K562 (cell line): ENCODE data around the gene ITK. TPM values are rescaled to one million over a fixed set of nuclear protein-coding genes. Genes with fewer than 3 reads are reported as not detected.

Source experiments
- CXXC5 ChIP-seq: fragments of 250-450 bp; sonication (Bioruptor Pico); IDR thresholded peaks from 2 replicates; pipeline ENCODE4 v1.8.0; 2022; ENCODE audit warnings: inconsistent platforms, mild to moderate bottlenecking, moderate library complexity
- KAT2B ChIP-seq: IDR thresholded peaks from one replicate; pipeline ENCODE4 v1.6.1; 2012; ENCODE audit warnings: low read depth, mild to moderate bottlenecking, control low read depth, inconsistent platforms, low read length, moderate library complexity
- KDM4B ChIP-seq, 2 experiments: fragments of 450-650 bp in 1 of 2; sonication (generic) in 1 of 2; IDR thresholded peaks; 2 replicates each; pipeline ENCODE4 v1.6.1; 2016 to 2017; ENCODE audit warnings: borderline replicate concordance in 2 of 2, antibody characterized with exemption in 1 of 2, low read depth in 1 of 2, mild to moderate bottlenecking in 1 of 2
- MAZ ChIP-seq, 2 experiments: fragments of 450-650 bp in 1 of 2; sonication (generic) in 1 of 2; formaldehyde crosslinking; IDR thresholded peaks in 1 of 2; conservative IDR thresholded peaks in 1 of 2; 2 replicates each; pipeline versions ENCODE4 v1.4.0 to v1.5.0; 2020; ENCODE audit warnings: mild to moderate bottlenecking in 1 of 2, missing genetic modification reagents in 1 of 2
- MYBL2 ChIP-seq, 2 experiments: fragments of 450-650 bp in 1 of 2; sonication (generic) in 1 of 2; formaldehyde crosslinking in 1 of 2; IDR thresholded peaks; 2 replicates each; pipeline versions ENCODE4 v1.6.1 to v1.8.1; 2017 to 2022; ENCODE audit warnings: borderline replicate concordance in 1 of 2, inconsistent platforms in 1 of 2, low read depth in 1 of 2, mild to moderate bottlenecking in 1 of 2, missing genetic modification reagents in 1 of 2, moderate library complexity in 1 of 2
- MYC ChIP-seq, 2 experiments: fragments of 250-450 bp in 1 of 2; sonication (Bioruptor Pico) in 1 of 2; IDR thresholded peaks; 2 replicates each; pipeline versions ENCODE4 v1.5.1 to v1.6.1; 2012 to 2021; ENCODE audit warnings: low read depth in 2 of 2, borderline replicate concordance in 1 of 2, improper control_type of control experiment in 1 of 2, low read length in 1 of 2, mild to moderate bottlenecking in 1 of 2, moderate library complexity in 1 of 2
- NBN ChIP-seq: fragments of 450-650 bp; IDR thresholded peaks from 2 replicates; pipeline ENCODE4 v1.6.1; 2016; ENCODE audit warnings: low read depth, mild to moderate bottlenecking
- POLR2B ChIP-seq: fragments of 450-650 bp; IDR thresholded peaks from 2 replicates; pipeline ENCODE4 v1.6.1; 2018; ENCODE audit warnings: low read depth; ENCODE audit not compliant: partially characterized antibody
- RAD21 ChIP-seq, 2 experiments: fragments of 250-450 bp in 1 of 2; fragments of 450-650 bp in 1 of 2; sonication (Bioruptor Pico) in 1 of 2; formaldehyde crosslinking in 1 of 2; IDR thresholded peaks in 1 of 2; conservative IDR thresholded peaks in 1 of 2; 2 replicates each; pipeline versions ENCODE4 v1.4.0 to v1.8.0; 2020 to 2022; ENCODE audit warnings: mild to moderate bottlenecking in 2 of 2, moderate library complexity in 1 of 2
- SMARCC2 ChIP-seq: fragments of 450-650 bp; IDR thresholded peaks from 2 replicates; pipeline ENCODE4 v1.6.1; 2017; ENCODE audit warnings: antibody characterized with exemption, moderate library complexity, mild to moderate bottlenecking, low read depth
- SRSF9 ChIP-seq: fragments of 200-400 bp; formaldehyde crosslinking; IDR thresholded peaks from 2 replicates; pipeline ENCODE4 v1.6.1; 2017; ENCODE audit warnings: low read depth, low read length, borderline replicate concordance
- ZNF23 ChIP-seq: fragments of 250-450 bp; sonication (Bioruptor Pico); IDR thresholded peaks from 2 replicates; pipeline ENCODE4 v1.4.0; 2020; ENCODE audit warnings: mild to moderate bottlenecking
- ZNF644 ChIP-seq: fragments of 200-800 bp; sonication (Bioruptor generic); IDR thresholded peaks from 2 replicates; pipeline ENCODE4 v1.6.1; 2016; ENCODE audit warnings: low read depth, missing genetic modification characterization, missing compliant biosample characterization
- ZNF75A ChIP-seq: fragments of 450-650 bp; formaldehyde crosslinking; IDR thresholded peaks from 2 replicates; pipeline ENCODE4 v1.4.0; 2020; ENCODE audit warnings: mild to moderate bottlenecking
- polyA plus RNA-seq, 8 experiments: library from polyadenylated mRNA; depleted of rRNA in 4 of 8; stranded (reverse) in 5 of 8; unstranded in 3 of 8; fragments of >200 nt; fragmentation: Nextera tagmentation in 2 of 8; fragmentation: Illumina TruSeq in 1 of 8; extraction: Ambion mirVana in 2 of 8; extraction: Trizol in 1 of 8; gene quantifications; 2 replicates each; pipeline versions ENCODE4 v1.2.1 to v1.2.3, GENCODE V29; 2011 to 2014; ENCODE audit warnings: inconsistent platforms in 1 of 8, missing spikeins in 1 of 8
- total RNA-seq, 7 experiments: library from RNA; depleted of rRNA in 6 of 7; stranded (reverse); fragments of >200 nt in 6 of 7; fragmentation: Illumina TruSeq in 2 of 7; extraction: Trizol in 2 of 7; gene quantifications; 2 replicates each; pipeline versions ENCODE4 v1.2.1 to v1.2.3, GENCODE V29; 2011 to 2021; ENCODE audit warnings: low replicate concordance in 1 of 7
- TF ChIP-seq, protein P1 (sequence below): IDR thresholded peaks from 2 replicates; pipeline ENCODE4 v1.6.1; 2011; ENCODE audit warnings: borderline replicate concordance, low read depth, mild to moderate bottlenecking, moderate library complexity, low read length; ENCODE audit not compliant: insufficient read depth, poor library complexity, severe bottlenecking
- TF ChIP-seq, protein P2 (sequence below): fragments of 250-450 bp; sonication (Bioruptor Pico); IDR thresholded peaks from 2 replicates; pipeline ENCODE4 v1.4.0; 2020; ENCODE audit warnings: borderline replicate concordance
- TF ChIP-seq, protein P3 (sequence below): sonication (generic); formaldehyde crosslinking; IDR thresholded peaks from 2 replicates; pipeline ENCODE4 v1.8.1; 2023; ENCODE audit warnings: mild to moderate bottlenecking, missing genetic modification reagents
- TF ChIP-seq, protein P4 (sequence below): sonication (generic); formaldehyde crosslinking; IDR thresholded peaks from 2 replicates; pipeline ENCODE4 v1.8.1; 2022; ENCODE audit warnings: missing genetic modification reagents

ITK gene
- total and polyA plus RNA-seq, 9 of the 15 experiments (the other 6 are each of a cell fraction or from before 2014, with no cell fraction given), result 0.04 to 0.75 TPM; not detected in 7

DNA sequence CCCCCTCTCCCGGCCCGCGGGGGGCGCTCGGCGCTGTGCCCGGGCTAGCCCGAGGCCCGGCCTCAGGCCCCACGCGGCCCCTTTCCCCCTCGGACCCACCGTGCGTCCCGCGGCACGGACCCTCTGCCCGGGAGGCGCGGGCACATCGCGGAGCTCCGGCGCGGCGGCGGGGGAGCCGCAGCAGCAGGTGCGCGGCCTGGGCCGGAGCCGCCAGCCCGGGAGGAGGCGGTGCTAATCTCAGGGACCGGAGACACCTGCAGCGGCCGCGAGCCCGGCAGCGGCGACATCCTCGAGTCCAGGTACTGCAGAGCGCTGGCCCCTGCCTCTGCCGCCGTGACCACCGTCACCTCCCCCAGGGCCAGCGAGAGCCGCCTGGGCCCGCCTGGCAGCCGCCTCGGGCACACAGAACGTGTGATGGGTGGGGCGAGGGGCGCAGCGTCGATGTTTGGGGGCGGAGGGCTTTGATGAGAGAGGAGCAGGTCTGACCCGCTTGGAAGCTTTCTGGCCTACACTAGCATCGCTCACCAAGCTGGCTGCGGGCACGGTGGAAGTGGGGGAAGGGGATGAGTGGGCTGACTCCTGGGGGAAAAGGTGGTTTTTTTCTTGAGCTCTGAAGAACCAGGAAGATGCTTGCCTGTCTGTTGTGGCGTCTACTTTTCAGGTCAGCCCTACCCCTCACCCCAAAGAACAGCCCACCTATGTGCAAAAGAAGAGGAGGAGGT, 85.8 kb downstream of the ITK start (continued):
- TF ChIP-seq, protein P1, sequence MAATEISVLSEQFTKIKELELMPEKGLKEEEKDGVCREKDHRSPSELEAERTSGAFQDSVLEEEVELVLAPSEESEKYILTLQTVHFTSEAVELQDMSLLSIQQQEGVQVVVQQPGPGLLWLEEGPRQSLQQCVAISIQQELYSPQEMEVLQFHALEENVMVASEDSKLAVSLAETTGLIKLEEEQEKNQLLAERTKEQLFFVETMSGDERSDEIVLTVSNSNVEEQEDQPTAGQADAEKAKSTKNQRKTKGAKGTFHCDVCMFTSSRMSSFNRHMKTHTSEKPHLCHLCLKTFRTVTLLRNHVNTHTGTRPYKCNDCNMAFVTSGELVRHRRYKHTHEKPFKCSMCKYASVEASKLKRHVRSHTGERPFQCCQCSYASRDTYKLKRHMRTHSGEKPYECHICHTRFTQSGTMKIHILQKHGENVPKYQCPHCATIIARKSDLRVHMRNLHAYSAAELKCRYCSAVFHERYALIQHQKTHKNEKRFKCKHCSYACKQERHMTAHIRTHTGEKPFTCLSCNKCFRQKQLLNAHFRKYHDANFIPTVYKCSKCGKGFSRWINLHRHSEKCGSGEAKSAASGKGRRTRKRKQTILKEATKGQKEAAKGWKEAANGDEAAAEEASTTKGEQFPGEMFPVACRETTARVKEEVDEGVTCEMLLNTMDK, result peak; percentile 29
- TF ChIP-seq MYC (IDR thresholded peaks at IDR 0.05; ENCODE audit: low read depth, low read length) (0 out of 2 replicates have a peak, but pooled peaks have one; percentile 14), MYC (CRISPR knock-in tag; IDR thresholded peaks at IDR 0.05; ENCODE audit: borderline replicate concordance, low read depth) (no peak), POLR2B (no peak), ZNF23 (CRISPR knock-in tag) (no peak), SRSF9 (no peak), CXXC5 (CRISPR knock-in tag) (peak; percentile 31; the same call in 1 of the 2 replicates), MYBL2 (IDR thresholded peaks at IDR 0.05; ENCODE audit: low read depth) (no peak), MYBL2 (CRISPR knock-in tag; IDR thresholded peaks at IDR 0.05; ENCODE audit: borderline replicate concordance) (no peak), ZNF644 (tag) (no peak), KDM4B (IDR thresholded peaks at IDR 0.05; ENCODE audit: borderline replicate concordance in 2 of 2, low read depth in 1 of 2) (no peak), MAZ (CRISPR knock-in tag; conservative IDR thresholded peaks at IDR 0.05 in 1 of 2, IDR thresholded peaks at IDR 0.05 in 1 of 2) (peak in 1 of 2 experiments; percentile 49; a peak in 2 of 4 replicates), KAT2B (no peak), RAD21 (CRISPR knock-in tag; conservative IDR thresholded peaks at IDR 0.05 in 1 of 2, IDR thresholded peaks at IDR 0.05 in 1 of 2) (peak in 1 of 2 experiments; percentile 35; a peak in 2 of 4 replicates), SMARCC2 (no peak), ZNF75A (CRISPR knock-in tag) (no peak), NBN (no peak)
- TF ChIP-seq, protein P2, sequence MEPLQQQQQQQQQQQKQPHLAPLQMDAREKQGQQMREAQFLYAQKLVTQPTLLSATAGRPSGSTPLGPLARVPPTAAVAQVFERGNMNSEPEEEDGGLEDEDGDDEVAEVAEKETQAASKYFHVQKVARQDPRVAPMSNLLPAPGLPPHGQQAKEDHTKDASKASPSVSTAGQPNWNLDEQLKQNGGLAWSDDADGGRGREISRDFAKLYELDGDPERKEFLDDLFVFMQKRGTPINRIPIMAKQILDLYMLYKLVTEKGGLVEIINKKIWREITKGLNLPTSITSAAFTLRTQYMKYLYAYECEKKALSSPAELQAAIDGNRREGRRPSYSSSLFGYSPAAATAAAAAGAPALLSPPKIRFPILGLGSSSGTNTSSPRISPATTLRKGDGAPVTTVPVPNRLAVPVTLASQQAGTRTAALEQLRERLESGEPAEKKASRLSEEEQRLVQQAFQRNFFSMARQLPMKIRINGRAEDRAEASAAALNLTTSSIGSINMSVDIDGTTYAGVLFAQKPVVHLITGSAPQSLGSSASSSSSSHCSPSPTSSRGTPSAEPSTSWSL (CRISPR knock-in tag), result no peak
- TF ChIP-seq, protein P3, sequence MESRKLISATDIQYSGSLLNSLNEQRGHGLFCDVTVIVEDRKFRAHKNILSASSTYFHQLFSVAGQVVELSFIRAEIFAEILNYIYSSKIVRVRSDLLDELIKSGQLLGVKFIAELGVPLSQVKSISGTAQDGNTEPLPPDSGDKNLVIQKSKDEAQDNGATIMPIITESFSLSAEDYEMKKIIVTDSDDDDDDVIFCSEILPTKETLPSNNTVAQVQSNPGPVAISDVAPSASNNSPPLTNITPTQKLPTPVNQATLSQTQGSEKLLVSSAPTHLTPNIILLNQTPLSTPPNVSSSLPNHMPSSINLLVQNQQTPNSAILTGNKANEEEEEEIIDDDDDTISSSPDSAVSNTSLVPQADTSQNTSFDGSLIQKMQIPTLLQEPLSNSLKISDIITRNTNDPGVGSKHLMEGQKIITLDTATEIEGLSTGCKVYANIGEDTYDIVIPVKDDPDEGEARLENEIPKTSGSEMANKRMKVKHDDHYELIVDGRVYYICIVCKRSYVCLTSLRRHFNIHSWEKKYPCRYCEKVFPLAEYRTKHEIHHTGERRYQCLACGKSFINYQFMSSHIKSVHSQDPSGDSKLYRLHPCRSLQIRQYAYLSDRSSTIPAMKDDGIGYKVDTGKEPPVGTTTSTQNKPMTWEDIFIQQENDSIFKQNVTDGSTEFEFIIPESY (CRISPR knock-in tag), result no peak
- TF ChIP-seq, protein P4, sequence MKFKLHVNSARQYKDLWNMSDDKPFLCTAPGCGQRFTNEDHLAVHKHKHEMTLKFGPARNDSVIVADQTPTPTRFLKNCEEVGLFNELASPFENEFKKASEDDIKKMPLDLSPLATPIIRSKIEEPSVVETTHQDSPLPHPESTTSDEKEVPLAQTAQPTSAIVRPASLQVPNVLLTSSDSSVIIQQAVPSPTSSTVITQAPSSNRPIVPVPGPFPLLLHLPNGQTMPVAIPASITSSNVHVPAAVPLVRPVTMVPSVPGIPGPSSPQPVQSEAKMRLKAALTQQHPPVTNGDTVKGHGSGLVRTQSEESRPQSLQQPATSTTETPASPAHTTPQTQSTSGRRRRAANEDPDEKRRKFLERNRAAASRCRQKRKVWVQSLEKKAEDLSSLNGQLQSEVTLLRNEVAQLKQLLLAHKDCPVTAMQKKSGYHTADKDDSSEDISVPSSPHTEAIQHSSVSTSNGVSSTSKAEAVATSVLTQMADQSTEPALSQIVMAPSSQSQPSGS (CRISPR knock-in tag), result no peak
